Activated CD8-positive, alpha-beta memory T cell treated with anti-CD3 and anti-CD28 coated beads for 36 hours (primary cell): ENCODE measurements around the gene NKD1. TPM values are rescaled to one million over a fixed set of nuclear protein-coding genes. Genes with fewer than 3 reads are reported as not detected.

Source experiments
- CTCF ChIA-PET: fragments of 350-600 bp; sonication (Branson Sonifier 250); formaldehyde crosslinking; loops from one replicate; lab custom pipeline; 2021; ENCODE audit warnings: antibody characterized with exemption; lab: Charles Lee
- POLR2A ChIA-PET: fragments of 350-600 bp; sonication (Branson Sonifier 250); formaldehyde crosslinking; loops from one replicate; lab custom pipeline; 2021; ENCODE audit warnings: antibody characterized with exemption; lab: Charles Lee
- total RNA-seq, 2 experiments: library from RNA; stranded (reverse); gene quantifications; one replicate each; pipeline ENCODE4 v1.2.3, GENCODE V29; 2021

Gene NKD1
- total RNA-seq, 2 experiments from 2014 or later, result 0.73 to 1.9 TPM

- ChIA-PET CTCF (no interaction called here), POLR2A (interaction anchor here (0.5 kb wide), 1 partner anchor 32 kb away, joined by 6 read pairs; no protein-coding TSS in a partner anchor)
Observed at GRCh38 chr16:50517450-50518252, 30.5 kb upstream of the NKD1 start.

DNA sequence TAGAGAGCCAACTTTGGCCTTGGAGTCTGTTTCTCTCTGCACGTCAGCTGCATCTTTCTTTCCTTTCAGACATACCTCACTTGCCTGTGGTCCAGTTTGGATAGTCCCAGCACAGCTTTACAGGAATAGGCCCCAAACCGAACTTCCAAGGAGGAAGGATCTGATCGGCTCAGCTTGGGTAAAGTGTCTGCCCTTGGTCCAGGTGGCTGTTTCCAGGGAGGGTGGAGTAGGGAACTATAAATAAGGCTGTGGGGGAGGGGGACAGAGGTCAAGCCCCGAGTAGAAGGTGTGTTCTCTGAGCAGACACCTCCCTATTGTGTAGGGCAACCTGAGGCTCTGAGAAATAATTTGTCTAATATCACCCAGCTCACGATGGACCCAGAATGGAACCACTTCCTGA lies 29.2 kb upstream of the NKD1 start:
- ChIA-PET CTCF (interaction anchor here (1.2 kb wide), 1 partner anchor 9 kb away, joined by 4 read pairs; no protein-coding TSS in a partner anchor), POLR2A (no interaction called here)

DNA sequence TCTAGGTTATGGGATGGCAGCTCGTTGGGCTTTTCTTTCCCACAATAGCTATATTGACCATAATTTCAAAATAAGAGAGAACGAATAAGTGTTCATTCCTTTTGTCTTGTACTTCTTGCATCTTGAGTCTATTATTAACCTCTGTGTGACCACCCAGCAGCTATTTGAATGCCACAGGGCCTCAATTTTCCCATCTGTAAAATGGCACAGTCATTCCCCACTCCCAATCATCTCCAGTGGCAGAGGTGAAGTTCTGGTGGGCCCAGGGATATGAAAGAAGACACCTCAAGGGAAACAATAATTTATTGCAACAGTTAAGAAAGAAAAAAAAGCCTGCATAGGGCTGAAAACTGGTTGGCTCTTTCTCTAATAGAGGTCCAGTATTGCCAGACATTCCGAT lies 28.6 kb upstream of the NKD1 start:
- CTCF ChIA-PET, result interaction anchor here (1.2 kb wide), 1 partner anchor 10 kb away, joined by 4 read pairs; no protein-coding TSS in a partner anchor
- POLR2A ChIA-PET, result no interaction called here

DNA sequence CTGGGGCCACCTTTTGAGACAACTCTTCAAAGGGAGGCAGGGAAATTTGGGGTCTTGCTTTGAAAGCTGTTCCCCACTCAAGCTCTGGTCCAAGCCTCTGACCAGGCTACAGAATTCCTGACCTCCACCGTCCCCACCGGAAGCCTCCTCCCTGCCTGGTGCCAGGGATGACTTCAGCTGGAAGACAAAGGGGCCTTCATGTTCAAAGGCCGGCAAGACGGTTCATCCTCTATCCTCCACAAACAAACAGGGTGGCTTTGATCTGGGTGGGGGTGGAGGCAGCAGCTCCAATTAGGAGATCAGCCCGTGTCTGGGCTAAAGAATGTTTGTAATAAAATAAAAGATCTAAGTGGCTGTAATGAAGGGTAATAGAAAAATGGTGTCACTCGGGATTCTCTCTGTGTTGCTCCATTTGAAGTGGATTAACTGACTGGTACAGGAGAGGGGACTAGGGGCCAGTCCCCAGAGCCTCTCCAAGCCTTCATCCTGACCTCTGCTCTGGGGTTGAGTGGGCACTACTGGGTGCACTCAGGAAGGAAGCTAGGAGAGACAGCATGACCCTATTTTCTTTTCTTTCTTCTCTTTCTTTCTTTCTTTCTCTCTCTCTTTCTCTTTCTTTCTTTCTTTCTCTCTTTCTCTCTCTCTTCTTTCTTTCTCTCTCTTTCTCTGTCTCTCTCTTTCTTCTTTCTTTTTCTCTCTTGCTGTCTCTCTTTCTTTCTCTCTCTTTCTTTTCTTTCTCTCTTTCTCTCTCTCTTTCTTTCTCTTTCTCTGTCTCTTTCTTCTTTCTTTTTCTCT lies 27.5 kb upstream of the NKD1 start:
- ChIA-PET CTCF (no interaction called here), POLR2A (no interaction called here)

DNA sequence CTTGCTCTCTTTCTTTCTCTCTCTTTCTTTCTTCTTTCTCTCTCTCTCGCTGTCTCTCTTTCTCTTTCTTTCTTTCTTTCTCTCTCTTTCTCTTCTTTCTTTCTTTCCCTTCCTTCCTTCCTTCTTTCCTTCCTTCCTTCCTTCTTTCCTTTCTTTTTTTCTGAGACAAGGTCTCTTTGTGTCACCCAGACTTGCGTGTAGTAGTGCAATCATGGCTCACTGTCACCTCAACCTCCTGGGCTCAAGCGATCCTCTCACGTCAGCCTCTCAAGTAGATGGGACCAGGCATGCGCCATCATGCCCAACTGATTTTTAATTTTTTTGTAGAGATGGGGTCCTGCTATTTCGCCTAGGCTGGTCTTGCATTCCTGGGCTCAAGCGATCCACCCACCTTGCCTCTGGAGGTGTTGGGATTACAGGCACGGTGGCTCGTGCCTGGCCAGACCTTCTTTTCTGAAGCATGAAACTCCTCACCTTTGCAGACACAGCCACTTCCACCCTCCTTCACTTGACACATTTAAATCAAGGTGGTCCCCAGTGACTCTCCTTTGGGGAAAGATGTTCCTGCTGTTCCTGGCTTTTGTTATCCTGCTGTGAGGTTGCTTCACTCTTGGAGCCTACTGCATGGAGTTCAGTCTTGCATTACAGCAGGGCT lies 26.8 kb upstream of the NKD1 start:
- POLR2A ChIA-PET, result no interaction called here
- CTCF ChIA-PET, result no interaction called here

GRCh38 chr16:50522324-50522723 lies 25.9 kb upstream of the NKD1 start:
- ChIA-PET CTCF (no interaction called here), POLR2A (no interaction called here)

GRCh38 chr16:50523710-50524109 lies 24.5 kb upstream of the NKD1 start:
- ChIA-PET POLR2A (no interaction called here), CTCF (interaction anchor here (0.5 kb wide), 1 partner anchor 50 kb away, joined by 3 read pairs; no protein-coding TSS in a partner anchor)

- ChIA-PET POLR2A (no interaction called here), CTCF (no interaction called here)
Observed at GRCh38 chr16:50525262-50525661, 22.9 kb upstream of the NKD1 start.

DNA sequence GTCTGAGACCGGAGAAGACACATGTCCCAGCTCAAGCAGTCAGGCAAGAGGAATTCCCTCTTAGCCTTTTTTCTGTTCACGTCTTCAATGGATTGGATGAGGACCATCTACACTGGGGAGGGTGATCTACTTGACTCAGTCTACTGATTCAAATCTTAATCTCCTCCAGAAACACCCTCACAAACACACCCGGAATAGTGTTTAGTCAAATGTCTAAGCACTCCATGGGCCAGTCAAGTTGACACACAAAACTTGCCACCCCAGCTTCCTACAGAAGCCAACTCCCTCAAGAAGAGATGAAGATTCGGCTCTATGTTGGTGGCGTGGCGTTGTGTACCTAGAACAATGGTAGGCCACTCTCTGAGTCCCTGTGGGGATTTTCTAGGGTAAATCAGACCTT lies 22.5 kb upstream of the NKD1 start:
- POLR2A ChIA-PET, result no interaction called here
- CTCF ChIA-PET, result no interaction called here

- ChIA-PET CTCF (no interaction called here), POLR2A (no interaction called here)
Observed at GRCh38 chr16:50526249-50526648, 21.9 kb upstream of the NKD1 start.

DNA sequence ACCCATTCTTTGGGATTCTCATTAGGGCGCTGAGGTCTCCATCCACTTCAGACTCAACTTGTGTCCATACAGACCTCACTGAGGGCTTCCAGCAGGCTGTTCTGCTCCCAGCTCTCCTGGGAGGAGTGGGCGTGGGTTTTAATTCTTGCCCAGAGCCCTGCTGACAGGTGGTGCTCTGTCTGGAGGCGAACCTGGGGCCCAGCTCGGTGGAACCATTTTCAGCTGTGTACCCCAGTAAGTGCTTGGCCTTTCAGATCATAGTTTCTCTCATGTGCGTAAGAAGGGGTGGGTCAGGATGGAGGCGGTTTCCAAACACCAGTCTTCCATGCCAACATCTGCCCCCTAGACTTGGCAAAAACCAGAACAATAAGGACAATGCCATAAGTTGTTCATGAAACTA lies 21.4 kb upstream of the NKD1 start:
- ChIA-PET CTCF (no interaction called here), POLR2A (no interaction called here)

DNA sequence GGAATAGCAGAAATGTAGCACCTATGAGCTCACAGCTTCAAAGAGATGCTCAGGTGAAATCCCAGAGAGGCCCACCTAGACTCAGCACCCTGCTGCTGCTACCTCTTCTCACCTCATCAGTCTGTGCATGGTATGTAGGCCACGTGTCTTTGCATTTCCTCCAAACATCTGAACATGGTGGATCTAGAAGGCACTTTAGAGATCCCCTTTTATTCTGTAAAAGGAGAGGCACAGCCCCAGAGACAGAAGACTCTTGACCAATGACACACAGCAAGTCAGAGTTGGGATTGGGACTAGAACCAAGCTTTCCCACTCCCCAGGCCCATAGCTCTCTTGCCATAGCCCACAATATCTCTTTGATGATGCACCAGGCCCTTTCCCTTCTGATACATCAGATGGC lies 19.4 kb upstream of the NKD1 start:
- CTCF ChIA-PET, result no interaction called here
- POLR2A ChIA-PET, result no interaction called here

DNA sequence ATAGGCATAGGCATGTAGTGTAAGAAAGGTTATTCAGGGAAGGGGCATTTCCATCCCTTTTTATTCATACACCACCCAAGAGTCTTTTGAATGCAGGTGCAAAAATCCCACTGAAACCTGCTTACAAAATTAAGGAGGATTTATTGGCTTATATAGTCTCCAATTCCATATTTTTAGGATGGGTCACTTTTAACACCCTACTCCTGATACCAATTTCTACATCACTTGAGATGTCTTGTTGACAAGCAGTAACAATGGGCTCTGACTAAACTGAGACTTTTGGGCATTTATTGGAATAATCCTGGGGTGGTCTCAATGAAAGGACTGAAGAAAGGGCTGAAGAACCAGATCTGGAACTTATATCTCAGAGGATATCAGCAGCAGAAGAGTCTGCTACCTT lies 18.9 kb upstream of the NKD1 start:
- POLR2A ChIA-PET, result no interaction called here
- CTCF ChIA-PET, result no interaction called here

DNA sequence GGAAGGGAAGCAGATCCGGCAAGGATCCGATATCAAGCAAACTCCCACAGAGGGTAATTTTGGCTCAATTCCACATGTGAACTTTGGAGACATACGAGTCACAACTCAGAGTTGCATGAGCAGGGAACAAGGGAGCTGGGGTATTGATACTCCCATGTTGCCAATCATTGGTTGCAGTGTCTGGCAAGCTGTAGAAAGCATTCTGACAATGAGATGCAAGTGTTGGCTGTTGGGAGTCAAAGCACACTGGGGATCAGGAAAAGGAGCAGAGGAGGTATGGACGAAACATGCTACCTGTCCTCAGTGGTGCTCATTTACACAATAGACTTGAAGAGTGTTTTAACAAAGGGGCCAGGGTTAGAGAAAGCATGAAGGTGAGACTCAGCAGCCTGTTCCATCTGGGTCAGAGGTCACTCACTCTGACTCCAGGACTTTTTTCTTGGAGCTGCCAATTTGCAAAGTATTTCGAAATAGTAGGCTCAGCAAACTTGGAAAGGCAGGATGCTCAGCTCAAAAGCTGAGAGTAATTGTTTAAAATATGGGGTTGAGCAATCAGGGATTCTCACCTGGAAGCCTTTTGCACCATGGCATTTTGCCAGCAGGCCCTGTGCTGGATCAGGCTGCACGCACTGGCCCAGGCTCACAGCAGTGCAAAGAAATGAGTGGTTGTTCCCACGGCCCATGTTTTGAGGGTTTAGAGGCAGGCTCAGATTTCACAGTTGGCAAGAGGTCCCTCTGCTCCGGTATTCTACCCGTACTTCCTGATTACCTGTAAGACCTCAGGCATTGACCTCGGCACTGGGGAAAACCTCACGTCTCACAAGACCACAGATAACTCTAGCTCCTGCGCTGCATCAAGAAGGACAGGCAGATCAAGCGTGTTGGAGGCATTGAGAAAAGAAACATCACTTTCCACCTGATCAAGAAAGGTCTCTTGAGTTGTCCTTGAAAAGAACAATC lies 17.6 kb upstream of the NKD1 start:
- CTCF ChIA-PET, result interaction anchor here (0.6 to 1.4 kb wide), 2 partner anchors 276 to 282 kb away, joined by 3 read pairs; no protein-coding TSS in a partner anchor
- POLR2A ChIA-PET, result no interaction called here

DNA sequence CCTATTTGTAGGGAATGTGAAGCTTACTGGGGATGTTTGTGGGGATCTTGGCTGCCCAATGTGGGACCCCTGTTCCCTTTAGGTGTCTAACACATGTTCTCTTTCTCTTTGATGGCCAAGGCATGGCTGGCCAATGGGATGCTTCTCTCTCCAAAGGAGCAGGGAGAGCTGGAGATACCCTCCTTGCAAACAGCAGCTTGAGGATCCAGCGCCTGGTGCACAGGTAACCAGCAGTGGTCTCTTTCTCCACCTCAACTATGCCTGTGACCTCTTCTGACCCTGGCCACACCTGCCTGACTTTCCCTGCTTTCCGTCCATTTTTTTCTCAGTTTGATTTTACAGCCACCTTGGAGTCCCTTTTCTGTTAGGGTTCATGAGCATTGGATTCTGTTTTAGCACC lies 16.8 kb upstream of the NKD1 start:
- POLR2A ChIA-PET, result no interaction called here
- CTCF ChIA-PET, result interaction anchor here (1.4 kb wide), 1 partner anchor 275 kb away, joined by 3 read pairs; no protein-coding TSS in a partner anchor

DNA sequence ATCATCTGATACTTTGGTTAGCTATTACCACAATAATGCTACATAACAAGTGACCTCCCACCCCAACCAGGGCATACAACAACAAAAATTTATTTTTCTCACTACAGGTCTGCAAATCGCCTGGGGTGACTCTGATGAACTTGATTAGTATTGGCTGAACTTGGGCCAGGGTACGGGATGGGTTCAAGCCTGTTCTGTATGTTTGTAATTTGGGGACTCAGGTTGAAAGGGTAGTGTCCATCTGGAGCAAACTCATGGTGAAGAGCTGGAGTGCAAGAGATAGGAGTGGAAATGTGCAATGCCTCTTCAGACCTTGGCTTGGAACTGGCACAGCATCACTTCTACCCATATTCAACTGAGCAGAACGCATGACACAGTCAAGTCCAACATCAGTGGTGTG lies 16.3 kb upstream of the NKD1 start:
- ChIA-PET POLR2A (no interaction called here), CTCF (interaction anchor here (1.4 kb wide), 1 partner anchor 274 kb away, joined by 3 read pairs; no protein-coding TSS in a partner anchor)

- POLR2A ChIA-PET, result interaction anchor here (0.5 kb wide), 1 partner anchor 406 kb away, joined by 4 read pairs; no protein-coding TSS in a partner anchor
- CTCF ChIA-PET, result no interaction called here
Observed at GRCh38 chr16:50532576-50532975, 15.6 kb upstream of the NKD1 start.

DNA sequence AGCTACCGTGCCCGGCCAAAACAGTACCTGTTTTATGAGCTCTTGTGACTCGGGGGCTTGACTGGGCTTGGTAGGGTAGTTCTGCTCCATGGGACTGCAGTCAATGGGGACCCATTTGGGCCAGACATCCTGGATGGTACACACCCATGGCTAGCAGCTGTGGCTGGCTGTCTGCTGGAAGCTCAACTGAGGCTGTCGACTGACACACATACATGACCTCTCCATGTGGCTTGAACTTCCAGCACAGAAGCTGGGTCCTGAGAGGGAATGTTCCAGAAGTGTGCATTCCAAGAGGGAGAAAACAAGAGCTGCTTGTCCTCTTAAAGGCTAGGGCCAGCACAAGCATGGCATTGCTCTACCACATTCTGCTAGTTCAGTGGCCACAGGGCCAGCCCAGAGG lies 14.9 kb upstream of the NKD1 start:
- POLR2A ChIA-PET, result interaction anchor here (0.5 kb wide), 1 partner anchor 407 kb away, joined by 4 read pairs; no protein-coding TSS in a partner anchor
- CTCF ChIA-PET, result no interaction called here

DNA sequence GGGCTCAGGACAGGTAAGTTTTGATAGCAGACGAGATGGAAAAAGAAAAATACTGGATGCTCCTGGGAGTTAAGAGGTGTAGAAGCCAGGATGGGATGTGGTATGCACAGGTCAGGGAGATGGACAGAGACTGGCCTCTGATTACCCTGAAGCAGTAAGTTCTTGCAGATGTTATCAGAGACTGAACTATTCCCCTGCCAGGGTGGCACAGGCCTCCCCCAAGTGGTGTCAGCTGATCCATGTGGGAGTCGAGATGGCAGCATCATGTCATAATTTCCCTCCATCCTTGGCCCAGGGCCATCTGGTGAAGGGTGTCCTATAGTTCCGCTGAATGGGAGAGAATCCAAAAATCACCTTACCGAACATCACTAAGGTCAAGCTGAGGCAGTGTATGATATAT lies 14.1 kb upstream of the NKD1 start:
- ChIA-PET CTCF (no interaction called here), POLR2A (no interaction called here)
